OCI-LY1 (cell line): ENCODE results near the gene ADORA3.

Source experiments
- CTCF ChIP-seq: fragments of 200-600 bp; sonication (generic), shearing (Covaris generic); IDR thresholded peaks from 2 replicates; pipeline ENCODE4 v1.5.1; 2017; ENCODE audit warnings: mild to moderate bottlenecking, antibody characterized with exemption, low read length, moderate library complexity, mixed read lengths
- EZH2 ChIP-seq: fragments of 200-600 bp; sonication (generic), shearing (Covaris generic); IDR thresholded peaks from 2 replicates; pipeline ENCODE4 v1.8.0; 2017; ENCODE audit warnings: borderline replicate concordance, mixed run types, mild to moderate bottlenecking, antibody characterized with exemption, low read length, moderate library complexity, mixed read lengths

GRCh38 chr1:111453706-111454105 lies 49.7 kb downstream of the ADORA3 start:
- no peak for TF ChIP-seq EZH2
- no peak for TF ChIP-seq CTCF
